Measurements from ENCODE around the gene VPS37B.

The VPS37B gene

DNA sequence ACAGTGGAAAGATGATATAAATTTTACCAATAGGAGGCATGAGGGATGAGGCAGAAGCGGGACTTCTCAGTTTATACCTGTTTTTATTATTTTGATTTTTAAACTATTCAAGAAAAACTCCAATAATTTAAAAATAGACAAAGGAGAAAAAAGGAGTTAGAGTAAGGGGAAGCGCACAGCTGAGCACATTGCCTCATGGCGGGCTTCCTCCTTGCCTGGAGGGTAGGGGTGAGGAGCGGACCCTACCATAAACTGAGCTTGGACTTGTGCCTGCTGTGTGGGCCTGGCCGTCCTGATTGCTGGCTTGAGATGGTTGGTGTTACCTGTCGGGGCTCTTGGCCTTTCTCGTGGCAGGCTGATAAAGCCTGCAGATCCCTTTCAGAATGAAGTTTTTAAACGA lies 75.8 kb downstream of the VPS37B start:
- DNase-seq (ENCODE audit: low read depth in 1 of 2, low spot score in 1 of 2) = no peak

DNA sequence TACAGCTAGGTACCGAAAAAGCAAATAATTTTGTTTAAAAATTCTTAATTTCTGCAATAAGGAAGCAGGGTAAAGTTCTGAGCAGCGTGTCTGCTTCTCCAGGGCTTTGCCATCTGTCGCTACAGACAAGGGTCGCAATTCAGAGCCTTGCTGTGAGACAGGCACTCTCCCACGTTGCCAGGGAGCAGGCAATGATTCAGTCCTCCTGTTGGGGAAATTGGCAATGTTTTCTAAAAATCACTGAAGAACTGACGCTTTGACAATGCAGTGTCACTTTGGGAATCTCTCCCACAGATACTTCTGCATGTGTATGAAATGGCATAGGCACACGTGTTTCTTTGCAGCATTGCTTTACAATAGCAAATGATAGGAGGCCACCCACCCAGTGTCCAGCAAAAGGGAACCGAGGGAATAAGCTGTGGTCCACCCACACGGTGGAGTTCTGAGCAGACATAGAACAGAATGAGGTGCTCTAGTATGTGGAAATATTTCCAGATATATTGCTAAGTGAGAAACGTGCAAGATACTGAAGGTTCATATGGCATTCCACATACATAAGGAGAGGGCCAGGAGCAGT lies 76.6 kb downstream of the VPS37B start:
- no peak for DNase-seq (ENCODE audit: low read depth in 1 of 2, low spot score in 1 of 2)

All from activated T-helper 1 cell treated with anti-CD3 and anti-CD28 coated beads, Interleukin-2, amount 50 U/mL, for 16 hours (primary cell).